ENCODE data around the gene EGLN1.
"Not testable (repeated sequence)": the region's sequence is repeated elsewhere in the genome, so short reads cannot be mapped to it uniquely, and the experiment has no call there.

Gene EGLN1

DNA sequence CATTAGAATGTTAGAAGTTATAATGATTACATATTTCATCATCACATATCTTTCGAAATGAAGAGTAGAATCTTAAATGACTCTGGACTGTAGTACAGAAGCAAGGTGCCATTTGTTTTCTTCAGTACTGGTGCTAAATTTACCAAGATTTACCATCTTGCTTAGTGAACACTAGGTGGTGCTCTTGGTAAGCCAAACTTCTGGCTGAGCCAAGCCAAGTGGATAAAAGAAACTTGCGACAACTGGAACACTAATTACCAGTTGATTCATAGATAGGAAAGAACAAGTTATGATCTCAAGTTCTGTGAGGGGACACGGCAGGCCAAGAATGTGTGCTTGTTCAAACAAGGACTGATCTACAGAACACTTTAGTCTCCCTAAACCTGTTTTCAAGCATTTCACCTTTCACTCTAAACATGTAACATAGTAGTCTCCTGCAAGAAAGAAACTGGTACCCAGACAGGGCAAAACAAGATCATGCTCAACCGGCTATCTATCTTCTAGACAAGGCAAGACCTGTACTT, 64.2 kb downstream of the EGLN1 start:
- DNase-seq: no peak

DNA sequence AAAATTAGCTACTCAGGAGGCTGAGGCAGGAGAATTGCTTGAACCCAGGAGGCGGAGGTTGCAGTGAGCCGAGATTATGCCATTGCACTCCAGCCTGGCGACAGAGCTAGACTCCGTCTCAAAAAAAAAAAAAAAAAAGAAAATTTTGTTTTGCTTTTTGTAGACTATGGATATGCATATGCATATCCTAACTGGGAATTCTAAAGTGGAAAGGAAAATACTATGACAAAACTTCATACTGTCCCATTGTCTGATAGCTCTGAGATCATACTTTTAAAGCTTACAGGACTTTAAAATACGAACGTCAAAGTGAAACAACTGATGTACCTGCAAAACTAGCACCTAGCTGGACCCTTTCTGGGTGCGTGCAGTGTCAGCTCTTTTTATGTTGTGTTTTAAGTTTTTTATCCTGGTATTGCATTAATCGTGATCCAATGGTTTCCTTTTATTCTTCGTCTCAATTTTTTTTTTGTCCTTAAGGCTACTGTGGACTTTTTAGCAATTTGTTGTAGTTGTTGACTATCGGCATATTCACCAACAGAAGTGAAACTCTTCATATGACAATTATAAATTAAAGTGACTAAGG, 64.8 kb downstream of the EGLN1 start:
- DNase-seq: no peak

DNA sequence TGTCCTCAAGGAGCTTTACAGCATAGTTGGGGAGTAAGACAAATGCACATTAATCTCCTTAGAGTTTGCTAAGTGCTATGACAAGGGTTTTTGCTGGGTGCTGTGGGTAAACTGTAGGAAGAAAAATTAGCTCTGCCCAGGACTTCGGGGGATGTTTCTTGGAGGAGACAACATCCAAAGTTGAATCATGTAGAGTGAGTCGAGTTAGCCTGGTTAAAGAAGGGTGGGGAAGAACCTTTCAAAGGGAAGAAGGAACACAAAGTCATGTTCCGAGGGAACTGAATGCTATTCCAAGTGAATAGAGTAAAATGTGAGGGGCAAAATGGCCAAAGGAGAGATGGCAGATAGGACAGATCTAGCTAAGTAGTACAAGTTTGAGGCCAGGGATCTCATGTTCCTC, 66.9 kb downstream of the EGLN1 start:
- no peak for DNase-seq

DNA sequence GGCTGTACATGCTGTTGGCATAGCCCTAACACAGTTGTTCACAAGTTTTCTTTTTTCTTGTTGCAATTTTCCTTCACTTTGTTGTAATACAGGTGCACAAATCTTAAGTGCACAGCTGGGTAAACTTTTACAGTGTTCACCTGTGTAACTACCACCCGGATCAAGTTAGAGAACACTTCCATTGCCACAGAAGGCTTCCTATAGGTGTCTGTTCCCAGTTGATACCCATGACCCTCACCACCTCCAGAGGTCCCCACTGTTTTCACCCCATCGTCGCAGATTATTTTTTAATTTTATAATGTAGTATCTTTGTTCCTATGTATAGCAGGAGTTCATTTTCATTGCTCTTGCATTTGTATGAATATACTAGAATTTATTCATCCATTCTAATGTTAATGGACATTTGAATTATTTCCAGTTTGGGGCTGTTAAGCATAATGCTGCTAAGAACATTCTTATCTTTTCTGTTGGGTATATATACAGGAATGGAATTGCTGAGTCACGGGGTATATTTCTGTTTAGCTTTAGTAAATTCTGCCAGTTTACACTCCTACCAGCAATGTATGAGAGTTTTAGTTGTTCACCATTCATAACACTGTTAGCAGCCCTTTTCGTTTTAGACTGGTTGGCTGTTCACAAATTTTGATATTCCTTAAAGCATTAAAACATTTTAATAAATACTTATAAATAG, 67.6 kb downstream of the EGLN1 start:
- DNase-seq: no peak

GRCh38 chr1:231353086-231353485, 69.0 kb downstream of the EGLN1 start:
- DNase-seq: no peak

GRCh38 chr1:231351816-231352215, 70.3 kb downstream of the EGLN1 start:
- no peak for DNase-seq

GRCh38 chr1:231348856-231349255, 73.2 kb downstream of the EGLN1 start:
- not testable (repeated sequence) for DNase-seq

GRCh38 chr1:231348442-231348841, 73.6 kb downstream of the EGLN1 start:
- no peak for DNase-seq

GRCh38 chr1:231347961-231348360, 74.1 kb downstream of the EGLN1 start:
- DNase-seq: no peak

DNA sequence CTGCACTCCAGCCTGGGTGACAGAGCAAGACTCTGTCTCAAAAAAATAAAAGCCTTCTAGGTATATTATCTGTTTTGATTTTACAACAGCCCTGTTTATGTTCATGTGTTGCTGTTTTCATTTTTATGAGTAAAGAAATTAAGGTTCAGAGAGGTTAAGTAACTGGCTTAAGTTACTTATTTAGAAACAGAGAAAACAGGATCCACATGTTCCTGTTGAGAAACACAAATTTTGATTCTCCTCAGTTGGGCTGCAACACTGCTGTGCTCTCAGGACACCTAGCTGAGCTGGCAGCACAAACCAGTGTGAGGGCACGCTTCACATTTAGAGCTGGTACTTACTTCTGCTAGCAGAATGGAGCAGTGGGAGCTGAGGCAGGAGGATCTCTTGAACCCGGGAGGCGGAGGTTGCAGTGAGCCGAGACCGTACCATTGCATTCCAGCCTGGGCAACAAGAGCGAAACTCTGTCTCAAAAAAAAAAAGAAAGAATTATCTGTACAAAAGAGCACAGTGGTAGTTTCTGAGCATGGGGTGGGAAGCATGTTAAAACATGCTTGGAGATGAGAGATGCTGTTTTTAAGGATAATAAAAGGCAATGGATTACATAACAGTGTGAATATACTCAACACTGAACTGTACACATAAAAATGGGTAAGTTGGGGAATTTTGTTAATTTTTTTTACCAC, 81.6 kb downstream of the EGLN1 start:
- no peak for DNase-seq

DNA sequence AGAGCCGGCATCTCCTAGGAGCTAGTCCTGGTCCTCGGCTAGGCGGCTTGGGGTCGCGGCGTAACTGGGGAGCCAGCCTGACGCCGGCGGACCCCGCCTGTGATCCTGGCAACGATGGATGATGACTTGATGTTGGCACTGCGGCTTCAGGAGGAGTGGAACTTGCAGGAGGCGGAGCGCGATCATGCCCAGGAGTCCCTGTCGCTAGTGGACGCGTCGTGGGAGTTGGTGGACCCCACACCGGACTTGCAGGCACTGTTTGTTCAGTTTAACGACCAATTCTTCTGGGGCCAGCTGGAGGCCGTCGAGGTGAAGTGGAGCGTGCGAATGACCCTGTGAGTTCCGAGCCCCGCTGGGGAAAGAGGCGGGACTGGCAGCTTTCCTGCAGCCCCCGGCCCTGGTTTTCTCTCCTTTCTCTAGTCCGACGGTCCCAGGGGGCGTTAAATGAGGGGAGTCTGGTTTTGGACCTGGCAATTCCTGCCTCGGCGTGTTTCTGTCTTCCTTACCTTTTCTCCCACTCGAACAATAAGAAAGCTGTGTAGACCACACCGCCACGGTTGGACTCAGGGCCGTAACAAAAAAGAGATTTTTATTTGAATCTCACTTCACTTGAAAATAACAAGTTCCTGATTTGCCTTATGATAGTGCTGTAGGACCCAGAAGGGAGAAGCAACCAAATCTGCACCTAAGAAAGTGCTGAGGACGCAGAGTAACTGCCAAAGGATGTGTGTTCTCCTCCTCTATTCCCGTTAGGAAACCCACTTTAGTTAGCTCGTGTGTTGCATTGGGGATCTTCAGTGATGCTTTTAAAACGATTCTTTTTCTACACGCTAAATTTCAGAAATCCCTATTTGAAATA, 83.6 kb downstream of the EGLN1 start, which contains the start of gene SPRTN:
Gene SPRTN (plus strand): TSS at position 24 of the 859 bp plus-strand sequence. CDS start 91 bp downstream, at position 115.
- peak in 1 of 4 experiments; percentile 38 for DNase-seq

DNA sequence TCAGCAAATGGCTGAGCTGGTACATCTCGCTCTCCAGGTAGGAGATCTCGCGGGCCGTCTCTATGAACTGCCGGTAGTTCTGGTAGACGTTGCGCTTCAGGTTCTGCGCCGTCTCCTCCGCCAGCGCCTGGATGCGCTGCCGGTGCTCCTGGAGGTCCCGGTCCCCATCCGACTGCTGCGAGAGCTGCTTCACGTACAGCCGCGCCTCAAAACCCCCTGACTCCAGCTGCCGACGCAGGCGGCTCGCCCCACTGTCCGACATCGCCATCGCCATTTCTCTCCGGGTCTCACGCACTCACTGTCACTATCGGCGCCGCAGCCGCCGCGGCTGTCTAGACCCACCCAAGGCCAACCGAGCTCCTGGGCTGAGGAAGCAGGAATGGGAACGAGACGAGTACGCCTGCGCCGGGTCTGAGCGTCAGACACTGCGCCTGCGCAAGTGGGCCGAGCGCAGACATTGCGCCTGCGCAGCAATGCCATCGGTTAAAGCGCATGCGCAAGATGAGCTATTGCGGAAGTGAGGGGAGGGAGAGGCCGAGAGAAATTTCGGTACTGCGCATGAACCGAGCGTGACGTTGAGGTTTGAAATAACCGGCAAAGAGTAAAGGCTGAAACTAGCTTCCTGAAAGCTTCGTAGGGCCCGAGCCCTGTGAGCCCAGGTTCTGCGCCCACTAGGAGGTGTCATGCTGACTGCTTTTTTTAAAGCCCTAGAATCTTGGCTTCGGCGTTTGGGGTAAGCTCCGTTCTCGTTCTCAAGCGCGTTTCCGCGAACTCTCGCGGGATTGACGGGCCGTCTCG, 84.4 kb downstream of the EGLN1 start, which contains the start of gene EXOC8:
Gene EXOC8 (minus strand): TSS at position 381 of the 798 bp plus-strand sequence. CDS start 107 bp downstream, at position 274.
- peak; percentile 93 to 97 (median 96) for DNase-seq

DNA sequence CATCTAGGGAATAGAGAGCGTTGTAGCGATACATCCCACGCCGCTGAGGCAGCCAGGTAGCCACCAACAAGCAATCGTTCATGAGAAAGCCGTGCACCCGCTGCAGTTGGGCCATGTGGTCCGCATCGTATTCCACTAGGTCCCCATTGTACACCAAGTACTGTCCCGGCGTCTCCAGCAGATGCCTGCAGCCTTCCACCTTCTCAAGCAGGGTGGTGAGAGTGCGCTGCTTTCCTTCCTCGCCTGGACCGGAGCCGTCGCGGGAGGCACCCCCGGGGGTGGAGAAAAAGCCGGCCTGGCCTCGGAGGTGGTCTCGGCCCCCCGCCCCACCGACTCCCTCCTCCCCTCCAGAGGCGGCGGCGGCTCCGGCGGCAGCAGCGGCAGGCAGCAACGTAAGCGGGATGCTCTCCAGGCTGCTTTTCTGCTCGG, 85.0 kb downstream of the EGLN1 start:
- peak in 1 of 4 experiments; percentile 39 for DNase-seq

GRCh38 chr1:231335663-231336602, 86.2 kb downstream of the EGLN1 start:
- DNase-seq: no peak

GRCh38 chr1:231334952-231335351, 87.1 kb downstream of the EGLN1 start:
- DNase-seq: no peak

DNA sequence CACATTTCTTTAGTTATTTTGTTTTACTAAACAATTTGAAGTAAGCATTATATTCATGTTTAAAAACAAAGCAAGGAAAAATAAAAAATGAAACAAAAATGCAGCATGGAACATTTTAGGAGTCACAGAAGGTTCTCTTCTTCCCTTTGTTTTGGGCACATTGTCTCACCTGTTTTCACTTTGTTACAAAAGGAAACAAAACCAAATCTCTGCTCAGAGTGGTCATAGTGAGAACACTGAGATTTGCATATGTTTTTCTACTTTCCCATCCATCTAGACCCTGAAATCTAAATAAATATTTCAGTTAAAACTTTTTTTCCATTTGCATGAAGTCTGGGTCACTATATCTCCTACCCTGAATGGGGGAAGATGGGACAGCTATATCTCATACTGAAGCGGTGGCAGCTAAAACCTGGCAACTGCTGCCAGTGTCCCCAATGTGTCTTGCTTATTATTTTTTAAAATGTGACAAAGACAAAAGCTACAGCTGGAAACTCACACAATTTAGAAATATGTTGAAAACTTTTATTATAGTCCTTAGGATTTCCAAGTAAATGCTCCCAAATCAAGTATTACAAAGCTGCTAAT, 87.9 kb downstream of the EGLN1 start:
- DNase-seq: no peak

DNA sequence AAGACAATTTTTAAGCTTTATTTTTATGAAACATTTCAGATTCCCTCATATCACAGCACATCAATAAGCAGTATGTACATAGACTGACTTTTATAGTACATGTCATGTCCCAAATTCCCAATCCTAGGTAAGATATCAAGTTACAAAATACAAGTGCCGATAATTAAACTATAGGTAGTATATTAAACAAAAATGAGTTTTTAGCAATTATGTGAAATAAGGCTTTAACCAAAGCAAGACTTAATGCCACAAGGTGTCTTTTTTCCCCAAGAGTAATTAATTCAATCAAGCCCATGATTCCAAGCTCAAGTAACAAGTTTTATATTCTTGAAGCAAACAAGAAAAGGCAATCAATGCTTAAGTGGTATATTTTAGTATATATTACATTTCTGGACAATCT, 89.3 kb downstream of the EGLN1 start:
- no peak for DNase-seq

GRCh38 chr1:231329483-231329882, 92.6 kb downstream of the EGLN1 start:
- no peak for DNase-seq

GRCh38 chr1:231327617-231328016, 94.5 kb downstream of the EGLN1 start:
- no peak for DNase-seq

DNA sequence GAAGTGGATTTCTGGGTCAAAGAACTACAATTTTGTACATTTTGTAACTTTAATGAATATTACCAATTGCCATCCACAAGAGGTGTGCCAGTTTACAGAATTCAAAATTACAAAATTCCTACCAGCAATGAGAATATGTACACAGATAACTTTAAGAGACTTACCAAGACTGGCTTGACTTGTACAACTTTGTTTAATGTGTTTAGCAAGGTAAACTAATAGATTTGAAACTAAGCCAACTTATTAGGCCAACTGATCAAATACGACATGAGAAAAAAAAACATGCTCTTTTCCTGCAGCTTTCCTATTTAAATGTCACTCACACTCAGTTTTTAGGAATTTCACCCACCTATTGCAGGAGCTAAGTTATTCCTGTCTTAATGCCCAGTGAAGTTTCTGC, 95.8 kb downstream of the EGLN1 start:
- no peak for DNase-seq

All from activated naive CD4-positive, alpha-beta T cell (primary cell).